ENCODE data around the gene INCENP.

GRCh38 chr11:62116451-62116850 lies 7.4 kb upstream of the INCENP start:
- no peak for TF ChIP-seq KLF6 (CRISPR knock-in tag; IDR thresholded peaks at IDR 0.05)
- no peak for TF ChIP-seq PLSCR1 (CRISPR knock-in tag; IDR thresholded peaks at IDR 0.05; ENCODE audit: borderline replicate concordance)
- TF ChIP-seq MAX (IDR thresholded peaks at IDR 0.05), result no peak
- TF ChIP-seq ELF3 (CRISPR knock-in tag; IDR thresholded peaks at IDR 0.05), result no peak
- no peak for TF ChIP-seq MEIS2 (CRISPR knock-in tag; IDR thresholded peaks at IDR 0.05)
- TF ChIP-seq CREM (IDR thresholded peaks at IDR 0.05), result no peak
- no peak for TF ChIP-seq CREM (CRISPR knock-in tag; IDR thresholded peaks at IDR 0.05)

All from HepG2 (cell line).